ENCODE measurements around the gene LCN9.

LCN9 gene, protein sequence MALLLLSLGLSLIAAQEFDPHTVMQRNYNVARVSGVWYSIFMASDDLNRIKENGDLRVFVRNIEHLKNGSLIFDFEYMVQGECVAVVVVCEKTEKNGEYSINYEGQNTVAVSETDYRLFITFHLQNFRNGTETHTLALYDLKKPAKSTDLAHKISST

DNA sequence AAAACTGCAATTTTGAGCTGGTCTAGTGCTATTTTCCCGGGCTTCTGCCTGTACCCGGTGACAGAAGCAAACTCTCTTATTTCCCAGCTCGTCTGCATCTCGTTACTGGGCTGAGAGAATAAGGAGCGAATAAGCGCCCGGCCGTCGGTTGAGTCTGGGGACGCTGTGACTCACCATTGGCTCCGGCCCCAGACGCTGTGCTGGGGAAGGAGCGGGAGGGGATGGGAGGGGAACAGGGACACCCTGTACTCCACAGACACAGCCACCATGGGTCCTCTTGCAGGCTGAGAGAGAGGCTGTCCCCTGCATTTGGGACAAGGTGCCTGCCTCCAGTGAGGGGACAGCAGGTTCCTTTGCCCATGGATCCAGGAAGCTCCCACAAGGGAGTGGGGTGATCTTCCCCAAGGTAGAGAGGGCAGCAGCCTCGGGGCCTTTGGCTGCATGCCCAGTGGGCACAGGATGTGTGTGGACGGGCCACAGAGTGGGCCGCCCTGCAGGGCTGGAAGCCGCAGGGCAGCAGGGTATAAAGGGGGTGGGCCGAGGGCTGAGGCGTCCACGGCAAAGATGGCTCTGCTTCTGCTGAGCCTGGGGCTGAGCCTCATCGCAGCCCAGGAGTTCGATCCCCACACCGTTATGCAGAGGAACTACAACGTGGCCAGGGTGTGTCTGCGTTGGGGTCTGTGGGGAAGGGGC lies at the start of gene LCN9:
TSS of gene LCN9 (plus strand) at position 552 of the 693 bp plus-strand sequence. CDS start at position 565, 13 bp downstream.
- TF ChIP-seq, protein P1, sequence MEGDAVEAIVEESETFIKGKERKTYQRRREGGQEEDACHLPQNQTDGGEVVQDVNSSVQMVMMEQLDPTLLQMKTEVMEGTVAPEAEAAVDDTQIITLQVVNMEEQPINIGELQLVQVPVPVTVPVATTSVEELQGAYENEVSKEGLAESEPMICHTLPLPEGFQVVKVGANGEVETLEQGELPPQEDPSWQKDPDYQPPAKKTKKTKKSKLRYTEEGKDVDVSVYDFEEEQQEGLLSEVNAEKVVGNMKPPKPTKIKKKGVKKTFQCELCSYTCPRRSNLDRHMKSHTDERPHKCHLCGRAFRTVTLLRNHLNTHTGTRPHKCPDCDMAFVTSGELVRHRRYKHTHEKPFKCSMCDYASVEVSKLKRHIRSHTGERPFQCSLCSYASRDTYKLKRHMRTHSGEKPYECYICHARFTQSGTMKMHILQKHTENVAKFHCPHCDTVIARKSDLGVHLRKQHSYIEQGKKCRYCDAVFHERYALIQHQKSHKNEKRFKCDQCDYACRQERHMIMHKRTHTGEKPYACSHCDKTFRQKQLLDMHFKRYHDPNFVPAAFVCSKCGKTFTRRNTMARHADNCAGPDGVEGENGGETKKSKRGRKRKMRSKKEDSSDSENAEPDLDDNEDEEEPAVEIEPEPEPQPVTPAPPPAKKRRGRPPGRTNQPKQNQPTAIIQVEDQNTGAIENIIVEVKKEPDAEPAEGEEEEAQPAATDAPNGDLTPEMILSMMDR (IDR thresholded peaks at IDR 0.05; ENCODE audit: borderline replicate concordance, insufficient read depth, low read depth, low read length): no peak
- no peak within 1 kb of the TSS for H3K4me3 ChIP-seq (ENCODE audit: low read depth, low read length)

DNA sequence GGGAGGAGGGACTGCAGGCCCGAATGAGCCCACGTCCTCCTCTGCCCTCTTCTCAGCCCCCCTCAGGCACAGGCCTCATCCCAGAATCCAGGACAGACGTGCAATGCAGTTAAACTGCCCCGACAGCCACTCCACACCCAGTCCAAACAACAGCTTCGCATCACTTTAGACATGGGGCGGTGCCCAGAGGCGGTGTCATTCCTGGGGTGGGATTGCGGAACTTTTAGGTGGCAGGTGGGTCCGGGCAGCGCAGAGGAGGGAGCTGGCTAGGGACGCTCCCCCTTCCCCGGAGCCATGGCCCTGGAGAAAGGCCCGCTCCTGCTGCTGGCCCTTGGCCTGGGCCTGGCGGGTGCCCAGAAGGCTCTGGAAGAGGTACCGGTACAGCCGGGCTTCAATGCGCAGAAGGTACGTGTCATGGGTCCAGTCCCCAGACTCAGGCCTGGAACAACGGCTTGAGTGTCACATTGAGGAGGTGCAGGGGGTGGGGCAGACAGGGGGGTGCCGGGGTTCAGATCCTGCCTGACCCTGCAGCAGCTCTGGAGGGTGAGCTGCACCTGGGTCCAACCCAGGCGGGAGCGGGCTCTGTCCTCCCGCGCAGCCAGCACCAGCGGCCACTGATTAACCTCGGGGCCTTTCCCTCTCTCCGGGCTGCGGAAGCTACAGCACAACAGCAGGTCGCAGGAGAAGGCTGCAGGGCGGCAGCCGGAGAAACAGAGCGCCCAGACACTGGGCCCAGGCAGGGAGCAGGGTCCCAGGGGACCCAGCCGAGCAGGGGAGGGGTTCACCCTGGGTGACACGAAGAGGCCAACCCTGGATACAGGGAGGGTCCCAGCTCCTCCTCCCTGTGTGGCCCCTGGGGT lies 48.9 kb upstream of the LCN9 start:
- no peak overlapping the region for H3K4me3 ChIP-seq (ENCODE audit: low read depth, low read length)
- TF ChIP-seq, protein P1 (IDR thresholded peaks at IDR 0.05; ENCODE audit: borderline replicate concordance, insufficient read depth, low read depth, low read length): no peak

DNA sequence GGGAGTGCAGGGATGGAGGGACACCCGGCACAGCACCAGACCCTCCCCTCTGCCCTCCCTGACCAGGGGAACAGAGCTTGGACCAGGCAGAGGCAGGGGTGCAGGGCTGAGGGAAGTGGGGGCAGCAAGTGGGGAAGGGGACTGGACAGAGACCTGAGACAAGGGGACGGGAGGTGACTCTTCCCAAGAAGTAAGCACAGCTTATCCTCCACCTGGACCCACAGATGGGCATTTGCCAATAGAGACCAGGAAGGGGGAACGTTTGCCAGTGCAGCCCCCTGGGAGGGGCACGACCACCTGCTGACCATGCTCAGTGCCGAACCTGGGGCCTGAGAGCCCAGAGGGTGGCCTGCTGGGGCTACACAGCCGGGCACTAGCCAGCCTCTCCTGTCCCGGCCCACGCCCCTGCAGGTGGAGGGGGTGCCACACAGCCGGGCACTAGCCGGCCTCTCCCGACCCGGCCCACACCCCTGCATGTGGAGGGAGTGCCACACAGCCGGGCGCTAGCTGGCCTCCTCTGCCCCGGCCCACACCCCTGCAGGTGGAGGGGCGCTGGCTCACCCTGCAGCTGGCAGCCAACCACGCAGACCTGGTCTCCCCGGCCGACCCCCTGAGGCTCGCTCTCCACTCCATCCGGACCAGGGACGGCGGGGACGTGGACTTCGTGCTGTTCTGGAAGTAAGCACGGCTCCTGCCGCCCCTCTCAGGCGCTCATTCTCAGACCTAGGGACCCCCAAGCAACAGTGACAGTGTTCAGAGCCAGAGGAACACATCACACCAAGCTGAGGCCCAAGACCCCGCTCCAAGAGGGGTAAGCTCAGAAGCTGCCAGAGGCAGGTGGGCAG lies 48.1 kb upstream of the LCN9 start:
- TF ChIP-seq, protein P1 (IDR thresholded peaks at IDR 0.05; ENCODE audit: borderline replicate concordance, insufficient read depth, low read depth, low read length): no peak
- H3K4me3 ChIP-seq (ENCODE audit: low read depth, low read length): no peak overlapping the region

DNA sequence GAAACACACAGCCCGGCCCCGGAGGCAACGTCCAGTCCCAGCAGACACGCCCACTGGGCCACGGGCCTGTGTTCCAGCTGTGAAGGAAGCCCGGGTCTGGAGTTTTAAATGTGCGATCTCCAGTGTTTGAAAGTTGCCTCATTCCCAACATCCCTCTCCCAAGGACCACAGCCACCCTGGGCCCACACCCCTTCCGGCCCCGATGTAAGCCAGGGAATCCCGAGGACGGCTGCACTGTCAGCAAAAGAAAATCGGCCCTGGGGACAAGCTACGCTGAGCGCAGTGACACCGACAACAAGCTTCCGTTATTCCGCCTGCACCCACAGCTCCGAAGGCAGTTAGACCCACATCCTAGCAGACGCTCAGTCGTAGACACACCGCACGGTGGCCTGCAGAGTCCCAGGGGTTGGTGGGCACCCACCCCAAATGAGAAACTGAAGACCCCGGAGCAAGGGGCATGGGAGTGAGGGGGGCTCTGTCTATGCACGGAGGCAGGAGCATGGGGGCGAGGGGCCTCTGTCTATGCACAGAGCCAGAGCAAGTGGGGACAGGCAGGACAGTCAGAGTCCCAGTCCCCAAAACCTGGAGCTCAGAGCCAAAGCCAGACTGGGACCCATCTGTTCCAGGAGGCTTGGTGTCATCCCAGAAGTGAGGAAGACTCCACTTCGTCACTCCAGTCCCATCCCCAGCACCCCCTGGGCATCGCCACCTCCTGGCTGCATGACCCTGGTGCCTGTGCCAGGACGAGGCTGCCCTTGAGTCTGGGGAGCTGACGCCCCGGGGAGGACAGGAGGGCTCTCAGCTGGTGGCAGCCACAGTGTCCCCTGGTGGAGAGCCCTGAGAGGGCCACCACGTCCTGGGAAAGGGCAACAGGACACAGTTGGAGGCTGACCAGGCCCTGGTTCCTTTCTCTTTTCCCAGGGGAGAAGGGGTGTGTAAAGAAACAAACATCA lies 47.2 kb upstream of the LCN9 start:
- H3K4me3 ChIP-seq (ENCODE audit: low read depth, low read length): no peak overlapping the region

DNA sequence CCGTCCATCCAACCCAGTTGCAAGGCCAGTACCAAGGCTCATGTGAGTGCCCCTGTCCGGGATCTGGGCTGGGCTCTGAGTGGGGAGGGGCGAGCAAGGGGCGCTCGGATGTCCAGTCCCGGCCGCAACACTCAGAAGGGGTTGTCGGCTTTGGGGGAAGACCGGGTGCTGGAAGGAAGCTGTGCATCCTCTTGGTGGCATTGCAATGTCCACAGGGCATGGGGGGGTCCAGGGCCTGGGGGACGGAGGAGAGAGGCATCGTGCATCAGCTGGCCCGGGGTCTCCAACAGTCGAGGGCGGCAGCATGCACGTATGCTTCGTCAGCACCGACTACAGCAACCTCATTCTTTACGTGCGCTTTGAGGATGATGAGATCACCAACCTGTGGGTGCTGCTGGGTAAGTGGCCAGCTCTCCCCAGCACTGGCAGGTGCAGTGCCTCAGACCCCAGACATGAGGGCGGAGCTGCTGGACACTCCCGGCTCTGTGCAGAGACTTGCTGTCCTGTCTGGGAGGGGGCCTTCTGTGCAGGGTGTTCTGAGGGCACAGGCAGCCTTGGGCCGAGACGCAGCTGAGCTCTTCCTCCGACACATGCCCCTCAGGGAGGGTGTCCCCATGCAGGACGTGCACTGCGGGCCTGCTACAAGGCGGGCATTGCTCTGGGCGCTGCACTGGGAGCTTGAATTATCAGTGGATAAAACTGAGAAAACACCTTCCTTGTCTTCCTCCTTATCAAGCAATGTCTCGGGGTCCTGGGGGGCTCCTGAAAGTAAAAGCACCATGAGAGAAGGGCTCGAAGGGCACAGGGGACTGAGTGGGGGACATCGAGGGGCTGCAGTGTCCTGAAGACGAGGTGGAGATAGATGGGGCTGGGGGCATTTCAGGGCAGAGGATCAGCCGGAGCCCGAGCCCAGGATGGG lies 46.2 kb upstream of the LCN9 start:
- TF ChIP-seq, protein P1 (IDR thresholded peaks at IDR 0.05; ENCODE audit: borderline replicate concordance, insufficient read depth, low read depth, low read length): no peak
- no peak overlapping the region for H3K4me3 ChIP-seq (ENCODE audit: low read depth, low read length)

More for the DNA sequence above, 47.2 kb upstream of the LCN9 start:
- TF ChIP-seq, protein P1 (IDR thresholded peaks at IDR 0.05; ENCODE audit: borderline replicate concordance, insufficient read depth, low read depth, low read length): no peak

All from GM12875 (cell line).